ENCODE data around the gene TDRKH.

The TDRKH gene

DNA sequence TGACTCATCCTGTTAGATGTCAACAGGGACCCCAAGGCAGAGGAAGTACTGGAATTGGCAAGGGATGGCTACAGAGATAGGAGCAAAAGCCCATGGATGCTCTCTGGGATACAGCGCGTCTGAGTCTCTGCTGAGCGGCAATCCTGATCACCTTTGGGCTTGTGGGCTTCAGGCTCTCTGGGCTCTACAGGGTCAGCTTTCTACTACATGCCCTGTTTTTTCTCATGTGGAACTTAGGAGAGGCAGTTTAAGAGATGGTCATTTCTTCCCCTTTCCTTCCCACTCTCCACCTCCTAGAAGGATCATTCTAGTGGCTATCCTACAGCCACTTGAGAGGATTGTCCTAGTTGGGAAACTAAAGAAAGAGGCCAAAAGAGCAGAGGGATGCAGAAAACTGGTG is 13.6 kb upstream of the TDRKH start:
- DNase-seq (ENCODE audit: low read depth) = no peak
- H3K4me3 ChIP-seq (ENCODE audit: control insufficient read depth, low read depth, low read length) = no peak overlapping the region
- TF ChIP-seq, protein P1, sequence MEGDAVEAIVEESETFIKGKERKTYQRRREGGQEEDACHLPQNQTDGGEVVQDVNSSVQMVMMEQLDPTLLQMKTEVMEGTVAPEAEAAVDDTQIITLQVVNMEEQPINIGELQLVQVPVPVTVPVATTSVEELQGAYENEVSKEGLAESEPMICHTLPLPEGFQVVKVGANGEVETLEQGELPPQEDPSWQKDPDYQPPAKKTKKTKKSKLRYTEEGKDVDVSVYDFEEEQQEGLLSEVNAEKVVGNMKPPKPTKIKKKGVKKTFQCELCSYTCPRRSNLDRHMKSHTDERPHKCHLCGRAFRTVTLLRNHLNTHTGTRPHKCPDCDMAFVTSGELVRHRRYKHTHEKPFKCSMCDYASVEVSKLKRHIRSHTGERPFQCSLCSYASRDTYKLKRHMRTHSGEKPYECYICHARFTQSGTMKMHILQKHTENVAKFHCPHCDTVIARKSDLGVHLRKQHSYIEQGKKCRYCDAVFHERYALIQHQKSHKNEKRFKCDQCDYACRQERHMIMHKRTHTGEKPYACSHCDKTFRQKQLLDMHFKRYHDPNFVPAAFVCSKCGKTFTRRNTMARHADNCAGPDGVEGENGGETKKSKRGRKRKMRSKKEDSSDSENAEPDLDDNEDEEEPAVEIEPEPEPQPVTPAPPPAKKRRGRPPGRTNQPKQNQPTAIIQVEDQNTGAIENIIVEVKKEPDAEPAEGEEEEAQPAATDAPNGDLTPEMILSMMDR (IDR thresholded peaks at IDR 0.05; ENCODE audit: control insufficient read depth, insufficient read depth, low read depth, low read length, missing control alignments) = no peak

DNA sequence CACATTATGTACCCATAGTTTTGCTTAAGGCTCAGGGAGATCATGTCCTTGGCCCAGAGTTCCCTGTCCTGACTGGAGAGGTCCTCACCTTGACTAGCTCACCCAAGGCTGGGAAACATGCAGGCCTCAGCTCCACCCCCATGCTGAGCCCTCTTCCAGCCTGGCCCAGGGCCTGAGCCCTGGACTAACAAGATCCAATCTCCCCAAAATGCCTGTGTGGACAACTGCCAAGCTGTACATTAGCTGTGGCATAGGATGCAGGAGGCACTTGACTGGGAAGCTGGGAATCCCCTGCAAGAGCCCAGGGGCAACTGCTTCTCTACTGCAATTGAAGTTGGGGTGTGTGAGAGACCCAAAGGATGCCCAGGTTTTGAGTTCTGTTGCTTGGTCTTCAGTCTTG is 12.9 kb upstream of the TDRKH start:
- H3K4me3 ChIP-seq (ENCODE audit: control insufficient read depth, low read depth, low read length) = no peak overlapping the region
- TF ChIP-seq, protein P1 (IDR thresholded peaks at IDR 0.05; ENCODE audit: control insufficient read depth, insufficient read depth, low read depth, low read length, missing control alignments) = no peak
- no peak for DNase-seq (ENCODE audit: low read depth)

DNA sequence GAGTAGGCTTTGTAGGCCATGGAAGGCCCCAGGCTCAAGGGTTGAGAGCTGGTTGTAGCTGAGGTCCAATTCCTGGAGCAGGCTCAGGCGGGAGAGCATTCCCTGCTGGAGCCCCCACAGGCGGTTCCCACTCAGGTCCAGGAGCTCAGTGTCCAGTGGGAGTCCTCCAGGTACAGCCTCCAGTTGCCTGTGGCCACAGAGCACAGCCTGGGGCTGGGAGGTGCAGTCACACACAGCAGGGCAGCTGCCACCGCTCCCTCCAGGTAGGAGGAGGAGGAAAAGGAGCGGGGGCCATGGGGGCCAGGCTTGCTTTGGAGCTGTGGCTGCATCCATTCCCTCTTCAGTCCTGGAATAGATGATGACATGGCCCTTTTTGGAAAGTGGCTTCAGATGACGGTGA is 12.1 kb upstream of the TDRKH start:
- no peak overlapping the region for H3K4me3 ChIP-seq (ENCODE audit: control insufficient read depth, low read depth, low read length)
- TF ChIP-seq, protein P1 (IDR thresholded peaks at IDR 0.05; ENCODE audit: control insufficient read depth, insufficient read depth, low read depth, low read length, missing control alignments) = no peak
- no peak for DNase-seq (ENCODE audit: low read depth)

DNA sequence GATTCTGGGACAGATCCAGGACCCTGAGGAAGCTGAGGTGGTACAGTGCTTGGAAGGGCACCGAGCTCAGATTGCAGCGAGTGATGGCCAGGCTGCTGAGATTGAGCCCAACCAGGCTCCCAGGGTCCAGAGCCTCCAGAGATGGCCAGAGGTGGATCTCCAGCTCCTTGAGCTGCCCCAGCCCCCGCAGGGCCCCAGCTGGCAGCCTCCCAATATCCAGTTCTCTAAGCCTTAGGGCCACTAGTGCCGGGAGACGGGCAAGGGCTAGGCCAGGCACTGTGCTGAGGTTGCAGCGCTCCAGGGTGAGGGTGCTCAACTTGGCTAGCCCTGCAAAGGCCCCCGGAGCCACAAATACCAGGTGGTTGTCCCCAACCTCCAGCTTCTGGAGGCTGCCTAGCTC is 11.5 kb upstream of the TDRKH start:
- H3K4me3 ChIP-seq (ENCODE audit: control insufficient read depth, low read depth, low read length) = no peak overlapping the region
- no peak for DNase-seq (ENCODE audit: low read depth)
- TF ChIP-seq, protein P1 (IDR thresholded peaks at IDR 0.05; ENCODE audit: control insufficient read depth, insufficient read depth, low read depth, low read length, missing control alignments) = no peak

DNA sequence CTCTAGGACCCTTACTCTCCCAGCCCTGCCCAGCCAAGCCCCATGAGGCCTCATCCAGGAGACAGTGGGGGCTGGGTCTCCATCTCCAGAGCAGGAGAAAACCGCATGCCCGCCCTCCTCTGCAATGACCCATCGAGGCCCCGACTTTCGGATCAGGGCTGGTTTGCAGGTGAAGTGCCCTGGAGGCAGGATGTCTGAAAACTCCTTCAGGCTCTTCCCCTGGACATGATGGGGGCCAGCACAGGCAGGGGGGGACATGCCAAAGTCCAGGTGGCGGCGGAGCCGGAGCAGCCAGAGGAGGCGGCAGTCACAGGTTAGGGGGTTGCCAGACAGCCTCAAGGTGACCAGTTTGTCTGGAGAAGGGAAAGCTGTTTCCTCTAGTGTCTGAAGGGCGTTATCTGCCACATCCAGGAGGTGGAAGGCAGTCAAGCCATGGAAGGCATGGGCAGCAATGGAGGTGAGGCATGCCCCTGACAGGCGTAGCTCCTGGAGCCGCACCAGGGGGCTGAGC is 11.1 kb upstream of the TDRKH start:
- no peak overlapping the region for H3K4me3 ChIP-seq (ENCODE audit: control insufficient read depth, low read depth, low read length)
- DNase-seq (ENCODE audit: low read depth) = no peak
- TF ChIP-seq, protein P1 (IDR thresholded peaks at IDR 0.05; ENCODE audit: control insufficient read depth, insufficient read depth, low read depth, low read length, missing control alignments) = no peak

DNA sequence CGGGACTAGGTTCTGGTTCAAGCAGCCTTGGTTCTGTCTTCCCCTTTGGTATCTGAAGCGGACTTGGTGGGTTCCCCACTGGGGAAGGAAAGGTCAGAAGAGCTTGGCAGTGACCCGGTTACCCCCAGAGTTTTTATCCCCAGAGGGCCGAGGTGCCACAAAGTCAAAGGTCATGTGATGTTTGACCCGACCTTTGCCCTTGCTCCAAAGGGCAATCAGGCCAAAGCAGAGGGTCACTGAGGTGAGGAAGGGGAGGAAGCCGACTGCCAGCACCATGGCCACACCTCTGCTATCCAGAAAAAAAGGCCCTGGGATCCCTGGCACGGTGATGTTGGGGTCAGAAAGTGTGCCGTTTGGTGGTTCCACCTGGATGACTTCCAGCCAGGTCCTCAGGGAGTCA is 10.5 kb upstream of the TDRKH start:
- TF ChIP-seq, protein P1 (IDR thresholded peaks at IDR 0.05; ENCODE audit: control insufficient read depth, insufficient read depth, low read depth, low read length, missing control alignments) = no peak
- DNase-seq (ENCODE audit: low read depth) = no peak
- no peak overlapping the region for H3K4me3 ChIP-seq (ENCODE audit: control insufficient read depth, low read depth, low read length)
